ENCODE measurements around the gene CRY2.

- no peak for TF ChIP-seq CTCF (IDR thresholded peaks at IDR 0.05 in 8 of 11, conservative IDR thresholded peaks at IDR 0.05 in 3 of 11)
- TF ChIP-seq POLR2A (IDR thresholded peaks at IDR 0.05): no peak
These were observed 84.5 kb downstream of the CRY2 start for GRCh38 chr11:45931739-45932138.

All from spleen (tissue), 7 donors.